Cerebellar nuclear complex (tissue), 1 donor: Measurements from ENCODE around the gene TEX261.

Experiments
- DNase-seq, 2 experiments: peaks; one replicate each; lab custom pipeline; 2025; lab: John Stamatoyannopoulos, UW

The TEX261 gene

DNA sequence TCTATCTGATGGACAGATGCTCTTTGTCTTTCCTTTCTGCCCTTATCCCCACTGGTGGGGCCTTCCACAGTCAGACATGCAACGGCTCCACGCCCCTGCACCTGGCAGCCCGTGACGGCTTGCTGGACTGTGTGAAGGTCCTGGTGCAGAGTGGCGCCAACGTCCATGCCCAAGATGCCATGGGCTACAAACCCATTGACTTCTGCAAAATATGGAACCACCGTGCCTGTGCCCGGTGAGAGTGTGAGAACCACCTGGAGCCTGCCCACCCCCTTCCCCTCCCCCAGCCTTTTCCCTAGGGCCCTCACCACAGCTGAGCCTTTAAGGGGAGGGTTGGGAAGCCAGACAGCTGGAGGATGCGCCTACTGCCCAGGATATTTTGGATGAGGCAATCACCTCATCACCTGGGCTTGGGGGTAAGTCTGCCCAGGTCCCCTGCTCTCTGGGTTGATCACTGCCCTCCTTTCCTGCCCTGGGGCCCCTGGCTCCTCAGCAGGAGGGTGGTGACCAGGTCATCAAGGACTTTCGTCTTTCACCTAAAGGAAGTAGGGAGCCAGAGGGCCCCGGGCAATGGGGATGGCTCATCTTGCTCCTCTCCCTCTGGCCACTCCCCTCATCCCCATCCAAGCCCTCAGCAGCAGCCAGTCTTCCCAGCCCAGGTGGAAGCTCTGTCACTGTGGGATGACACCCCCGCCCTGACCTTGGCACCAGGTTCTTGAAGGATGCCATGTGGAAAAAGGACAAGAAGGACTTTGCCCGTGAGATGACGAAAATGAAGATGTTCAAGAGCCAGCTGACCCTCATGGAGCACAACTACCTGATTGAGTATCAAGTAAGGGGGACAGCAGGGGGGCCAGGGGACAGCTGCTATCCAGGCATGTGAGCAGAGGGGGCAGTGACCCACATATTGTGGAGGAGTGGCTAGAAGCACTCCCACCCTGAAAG lies 12.5 kb downstream of the TEX261 start:
- DNase-seq = no peak

DNA sequence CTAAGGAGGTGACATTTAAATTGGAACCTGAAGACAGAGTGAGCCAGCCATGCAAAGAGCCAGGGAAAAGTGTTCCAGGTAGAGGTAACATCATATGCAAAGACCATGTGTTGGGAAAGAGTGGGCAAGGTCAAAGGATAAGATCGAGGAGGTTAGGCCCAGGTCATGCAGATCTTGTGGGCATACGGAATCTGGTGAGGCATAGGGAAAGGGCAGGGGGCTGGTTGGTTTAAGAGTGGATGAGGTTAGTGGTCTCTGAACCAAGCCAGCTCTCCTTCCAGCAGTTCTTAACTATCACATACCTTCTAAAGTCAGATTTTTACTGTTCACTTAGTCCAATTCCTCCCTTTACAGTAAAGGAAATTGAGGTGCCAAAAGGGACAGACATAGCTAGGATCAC lies 13.3 kb downstream of the TEX261 start:
- DNase-seq = no peak

DNA sequence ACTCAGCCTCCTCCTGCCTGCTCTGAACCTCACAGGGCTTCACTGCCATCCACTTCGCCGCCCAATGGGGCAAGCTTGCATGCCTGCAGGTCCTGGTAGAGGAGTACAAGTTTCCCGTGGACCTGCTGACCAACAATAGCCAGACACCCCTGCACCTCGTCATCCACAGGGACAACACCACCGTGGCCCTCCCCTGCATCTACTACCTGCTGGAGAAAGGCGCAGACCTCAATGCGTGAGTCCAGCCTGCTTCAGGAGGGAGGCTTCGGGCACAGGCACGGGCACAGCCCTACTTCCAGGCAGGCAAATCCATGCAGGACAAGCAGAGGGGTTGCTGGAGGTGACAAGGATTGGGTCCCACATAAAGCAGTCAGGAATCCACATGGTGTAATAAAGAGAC lies 15.0 kb downstream of the TEX261 start:
- DNase-seq = no peak

DNA sequence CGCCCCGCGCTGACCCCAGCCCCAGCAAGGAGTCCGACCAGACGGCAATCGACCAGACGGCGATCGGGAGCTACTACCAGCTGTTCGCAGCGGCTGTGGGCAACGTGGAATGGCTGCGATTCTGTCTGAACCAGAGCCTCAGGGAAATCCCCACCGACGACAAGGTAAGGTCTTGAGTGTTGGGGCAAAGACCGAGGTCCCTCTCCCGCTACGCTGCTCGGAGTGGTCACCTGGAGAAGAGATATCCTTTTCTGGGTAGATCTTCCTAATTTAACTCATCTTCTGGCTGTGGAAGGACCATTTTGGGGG lies 15.5 kb downstream of the TEX261 start:
- no peak for DNase-seq

DNA sequence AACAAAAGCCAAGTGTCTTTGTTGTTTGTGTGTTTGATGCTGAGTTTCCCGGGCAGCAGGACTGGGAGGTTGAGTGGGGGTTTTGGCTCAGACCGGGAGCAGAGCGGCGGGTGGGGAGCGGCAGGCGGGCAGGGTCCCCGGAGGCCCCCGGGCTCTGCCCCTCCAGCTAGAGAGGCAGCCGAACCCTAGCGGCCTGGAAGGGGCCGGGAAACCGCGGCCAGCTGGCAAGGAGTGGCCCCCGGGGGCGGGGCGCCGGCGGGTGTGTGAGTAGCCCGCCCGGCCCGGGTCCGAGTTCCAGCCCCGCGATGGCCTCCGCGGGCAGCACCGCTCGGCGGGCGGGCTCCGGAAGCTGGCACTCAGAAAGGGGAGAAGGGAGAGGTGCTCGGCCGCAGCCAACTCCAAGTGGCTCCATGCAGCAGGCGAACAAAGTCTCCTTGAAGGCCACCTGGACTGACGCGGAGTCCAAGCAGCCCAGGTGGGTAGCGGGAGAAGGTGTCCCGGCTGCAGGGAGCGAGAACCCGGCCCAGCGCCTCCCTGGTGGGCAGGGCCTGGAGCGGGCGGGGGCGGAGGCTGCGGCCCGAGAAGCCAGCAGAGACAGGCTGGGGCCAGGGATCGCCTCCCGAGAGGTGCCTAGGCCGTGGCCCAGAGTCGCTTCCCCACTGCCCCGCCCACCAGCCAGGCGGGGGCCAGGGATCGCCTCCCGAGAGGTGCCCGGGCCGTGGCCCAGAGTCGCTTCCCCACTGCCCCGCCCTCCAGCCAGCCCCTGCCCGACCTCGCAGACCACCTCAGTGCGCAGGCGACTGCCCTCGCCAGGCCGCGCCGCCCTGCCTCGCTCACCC lies 16.1 kb downstream of the TEX261 start, which contains the start of gene ANKRD53:
TSS of gene ANKRD53 (plus strand) at position 290 of the 839 bp plus-strand sequence. CDS start at position 306, 16 bp downstream.
- no peak for DNase-seq

DNA sequence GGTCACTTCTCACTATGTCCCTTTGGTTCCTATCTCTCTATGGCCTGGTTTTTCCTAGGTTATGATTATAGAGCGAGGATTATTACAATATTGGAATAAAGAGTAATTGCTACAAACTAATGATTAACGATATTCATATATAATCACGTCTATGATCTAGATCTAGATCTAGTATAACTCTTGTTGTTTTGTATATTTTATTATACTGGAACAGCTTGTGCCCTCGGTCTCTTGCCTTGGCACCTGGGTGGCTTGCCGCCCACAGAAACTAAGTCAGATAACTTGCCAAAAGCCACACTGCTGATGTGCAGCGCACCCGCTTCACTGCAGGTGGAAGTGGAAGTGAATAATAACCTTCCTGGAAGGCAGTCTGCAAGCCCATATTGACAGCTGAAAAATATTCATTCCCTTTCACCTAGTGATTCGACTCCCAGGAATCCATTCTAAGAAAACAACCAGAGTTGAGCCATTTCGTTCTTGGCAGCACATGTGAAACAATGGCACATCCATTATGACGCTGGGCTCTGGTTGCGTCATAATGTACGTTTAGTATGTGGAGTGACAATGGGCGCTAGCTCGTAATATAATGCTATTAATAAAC lies 17.0 kb downstream of the TEX261 start:
- no peak for DNase-seq

DNA sequence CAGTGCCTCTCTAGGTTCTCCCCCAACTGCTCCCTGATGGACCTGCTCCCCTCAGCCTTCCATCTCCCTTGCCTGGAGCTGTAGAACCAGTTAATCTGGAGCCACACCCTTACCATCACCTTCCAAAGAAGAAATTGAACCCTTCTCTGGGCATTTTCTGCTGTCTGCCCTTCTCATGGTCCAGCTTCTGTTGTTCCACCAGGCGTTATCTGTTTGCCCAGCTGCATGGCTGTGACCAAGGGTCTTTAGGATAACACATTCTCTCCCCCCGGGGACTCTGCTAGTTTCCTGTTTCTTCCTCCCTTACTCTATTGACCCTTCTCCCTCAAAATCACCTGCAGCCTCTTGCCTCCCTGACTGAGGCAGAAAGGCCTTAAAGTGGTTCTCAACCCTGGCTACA lies 19.4 kb downstream of the TEX261 start:
- DNase-seq = no peak

DNA sequence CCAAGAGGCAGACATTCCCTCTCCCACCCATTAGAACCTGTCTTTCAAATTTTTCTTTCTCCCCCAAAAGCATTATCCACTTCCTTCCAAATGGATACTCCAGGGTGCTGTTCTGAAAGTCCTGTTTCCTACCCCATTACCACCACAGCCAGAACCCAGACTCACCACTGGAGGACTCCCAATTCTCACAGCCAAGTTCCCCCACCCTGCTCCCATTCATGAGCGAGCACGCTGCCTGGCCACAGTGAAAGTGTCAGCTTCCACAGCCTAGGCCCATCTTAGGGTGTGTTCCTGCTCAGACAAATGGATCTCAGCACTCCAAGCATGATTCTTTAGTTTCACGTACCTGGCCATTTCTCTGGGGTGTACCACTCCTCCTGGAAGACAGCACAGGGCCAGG lies 20.1 kb downstream of the TEX261 start:
- DNase-seq = no peak

DNA sequence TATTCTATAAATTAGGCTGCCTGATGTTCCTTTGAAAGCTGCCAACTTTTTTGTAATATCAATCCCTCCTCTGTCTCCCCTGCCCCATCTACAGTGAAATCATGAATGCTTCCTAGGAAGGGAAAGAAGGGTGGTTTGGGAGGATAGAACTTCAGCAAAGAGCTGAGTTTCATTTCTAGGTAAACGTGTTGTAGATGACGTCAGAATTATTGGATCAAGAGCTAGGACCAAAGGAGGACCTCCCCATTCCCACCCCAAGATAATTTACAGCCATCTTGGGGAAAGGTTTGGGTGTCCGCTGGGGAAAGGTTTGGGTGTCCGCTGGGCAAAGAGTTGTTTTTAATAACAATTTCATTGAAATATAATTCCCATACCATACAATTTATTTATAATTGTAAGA lies 27.5 kb downstream of the TEX261 start:
- DNase-seq = no peak

DNA sequence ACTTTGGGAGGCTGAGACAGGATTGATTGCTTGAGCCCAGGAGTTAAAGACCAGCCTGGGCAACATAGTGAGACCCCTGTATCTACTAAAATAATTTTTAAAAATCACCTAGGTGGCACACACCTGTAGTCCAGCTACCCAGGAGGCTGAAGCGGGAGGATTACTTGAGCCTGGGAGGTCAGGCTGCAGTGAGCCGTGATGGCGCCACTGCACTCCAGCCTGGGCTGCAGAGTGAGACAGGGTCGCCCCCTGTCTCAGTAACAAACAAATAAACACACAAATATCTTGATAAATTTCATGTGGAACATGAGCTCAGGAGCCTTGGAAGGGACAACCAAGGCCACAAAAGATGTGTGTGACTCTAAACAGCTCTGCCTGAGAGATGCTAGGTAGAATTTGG lies 28.0 kb downstream of the TEX261 start:
- DNase-seq = no peak

DNA sequence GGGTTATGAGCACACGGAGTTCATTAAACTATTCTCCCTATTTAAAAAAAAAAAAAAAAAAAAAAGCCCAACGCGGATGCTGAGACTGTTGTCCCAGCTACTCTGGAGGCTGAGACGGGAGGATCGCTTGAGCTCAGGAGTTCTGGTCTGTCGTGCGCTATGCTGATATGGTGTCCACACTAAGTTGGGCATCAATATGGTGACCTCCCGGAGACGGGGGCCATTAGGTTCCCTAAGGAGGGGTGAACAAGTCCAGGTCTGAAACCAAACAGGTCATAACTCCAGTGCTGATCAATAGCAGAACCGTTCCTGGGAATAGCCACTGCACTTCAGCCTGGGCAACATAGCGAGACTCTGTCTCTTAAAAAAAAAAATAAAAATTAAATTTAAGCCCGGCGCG lies 29.2 kb downstream of the TEX261 start:
- DNase-seq = no peak

DNA sequence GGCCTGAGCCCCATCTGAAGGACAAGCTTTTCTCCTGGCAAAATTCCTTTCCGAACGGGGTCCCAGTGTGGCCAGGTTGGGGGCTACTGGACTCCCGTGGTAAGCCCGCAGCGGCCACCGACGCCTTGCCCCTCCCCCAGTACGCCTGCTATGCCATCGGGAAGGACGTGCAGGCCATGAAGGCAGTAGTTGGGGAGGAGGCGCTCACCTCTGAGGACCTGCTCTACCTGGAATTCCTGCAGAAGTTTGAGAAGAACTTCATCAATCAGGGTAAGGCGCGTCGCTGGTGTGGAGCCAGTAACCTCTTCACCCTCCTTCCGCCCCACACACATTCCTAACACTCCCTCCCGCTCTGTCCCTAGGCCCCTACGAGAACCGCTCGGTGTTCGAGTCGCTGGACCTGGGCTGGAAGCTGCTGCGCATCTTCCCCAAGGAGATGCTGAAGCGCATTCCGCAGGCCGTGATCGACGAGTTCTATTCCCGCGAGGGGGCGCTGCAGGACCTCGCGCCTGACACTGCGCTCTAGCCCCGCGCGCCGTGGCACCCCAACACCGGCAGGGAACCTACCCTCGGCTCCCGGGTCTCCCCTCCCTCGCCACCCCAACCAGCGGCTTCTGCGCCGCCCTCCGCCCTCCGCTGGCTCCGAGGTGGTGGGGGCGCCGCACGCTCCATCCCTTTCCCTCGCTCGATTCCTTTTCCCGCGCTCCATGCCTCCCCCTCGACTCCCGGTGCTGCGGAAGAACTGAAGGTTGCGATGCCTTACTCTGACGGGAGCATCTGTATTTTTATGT lies 29.9 kb downstream of the TEX261 start:
- DNase-seq = no peak

DNA sequence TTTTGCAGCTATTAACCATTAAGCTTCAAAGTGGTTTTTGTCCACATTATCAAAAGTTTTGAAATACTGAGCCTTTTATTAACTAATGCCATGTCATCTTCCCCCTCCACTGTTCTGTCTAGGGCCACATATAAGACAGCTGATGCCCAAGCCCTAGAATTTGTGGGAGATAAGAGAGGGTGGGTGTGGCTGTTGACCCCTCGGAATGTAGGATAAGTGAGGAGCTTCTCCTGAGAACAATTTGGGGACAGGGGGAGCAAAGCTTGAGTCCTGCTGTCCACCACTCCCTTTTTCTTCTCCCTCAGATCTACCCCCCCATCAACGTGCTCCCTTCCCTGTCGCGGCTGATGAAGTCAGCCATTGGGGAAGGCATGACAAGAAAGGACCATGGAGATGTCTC lies 30.5 kb downstream of the TEX261 start:
- no peak for DNase-seq

DNA sequence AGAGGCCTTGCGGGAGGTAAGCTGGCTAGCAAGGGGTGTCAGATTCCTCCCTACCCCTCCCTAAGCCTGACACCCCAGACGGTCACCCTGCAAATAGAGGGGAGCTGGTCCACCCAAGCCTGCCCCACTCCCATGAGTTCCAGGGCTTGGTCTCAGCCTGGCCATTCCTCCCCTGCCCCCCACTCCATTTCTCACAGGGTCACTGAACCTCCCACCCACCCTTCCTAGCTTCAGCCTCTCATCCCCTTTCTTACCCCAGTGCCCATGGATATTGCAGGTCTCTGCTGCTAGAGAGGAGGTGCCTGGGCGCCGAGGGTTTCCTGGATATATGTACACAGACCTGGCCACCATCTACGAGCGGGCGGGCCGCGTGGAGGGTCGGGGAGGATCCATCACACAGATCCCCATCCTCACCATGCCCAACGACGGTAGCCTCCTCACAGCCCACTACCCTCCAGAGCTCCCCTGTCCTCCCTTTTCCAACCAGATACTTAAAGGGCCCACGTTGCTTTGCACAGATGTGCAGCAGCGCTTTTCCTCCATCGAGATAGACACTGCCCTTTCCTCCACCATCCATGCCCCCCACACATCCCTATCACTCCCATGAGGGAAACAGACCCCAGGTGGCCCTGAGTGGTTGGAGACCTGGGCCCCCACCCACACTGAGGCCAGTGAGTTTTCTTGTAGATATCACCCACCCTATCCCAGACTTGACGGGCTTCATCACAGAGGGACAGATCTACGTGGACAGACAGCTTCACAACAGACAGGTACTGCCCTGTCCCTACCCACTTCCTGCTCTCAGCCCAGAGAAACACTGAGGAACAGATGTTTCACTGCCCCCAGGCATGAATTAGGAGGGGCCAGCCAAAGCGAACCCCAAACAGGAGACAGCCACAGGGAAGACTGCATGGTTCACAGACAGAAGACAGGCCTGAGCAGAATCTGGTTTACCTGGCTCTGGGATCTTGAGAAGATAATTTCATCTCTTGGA lies 31.5 kb downstream of the TEX261 start:
- no peak for DNase-seq

DNA sequence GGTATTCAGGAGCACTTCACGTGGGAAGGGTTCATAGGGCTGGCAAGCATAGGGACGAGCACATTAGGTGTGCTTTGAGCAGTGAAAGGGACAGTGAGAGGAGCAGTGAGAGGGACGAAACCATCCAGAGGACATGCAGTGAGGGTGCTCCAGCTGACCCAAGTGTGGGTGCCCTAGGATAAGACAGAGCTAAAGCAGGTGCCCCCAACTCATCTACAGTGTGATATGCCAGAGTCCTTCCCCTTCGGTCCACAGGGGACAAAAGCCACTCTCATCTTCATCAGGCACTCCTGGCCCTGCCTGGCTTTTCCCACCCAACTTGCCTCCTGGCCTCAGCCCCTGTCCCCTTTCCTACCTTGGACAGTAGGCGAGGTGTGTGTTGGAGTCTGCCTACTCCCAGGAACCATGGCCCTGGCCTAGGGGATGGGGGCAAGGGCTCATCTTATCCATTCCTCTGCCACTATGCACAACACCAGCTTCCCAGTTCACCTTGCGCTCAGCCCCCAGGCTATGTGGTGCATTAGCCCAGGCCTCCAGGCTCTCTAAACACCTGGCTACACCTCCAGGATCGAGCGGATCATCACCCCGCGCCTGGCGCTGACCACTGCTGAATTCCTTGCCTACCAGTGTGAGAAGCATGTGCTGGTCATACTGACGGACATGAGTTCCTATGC lies 32.3 kb downstream of the TEX261 start:
- DNase-seq = no peak

DNA sequence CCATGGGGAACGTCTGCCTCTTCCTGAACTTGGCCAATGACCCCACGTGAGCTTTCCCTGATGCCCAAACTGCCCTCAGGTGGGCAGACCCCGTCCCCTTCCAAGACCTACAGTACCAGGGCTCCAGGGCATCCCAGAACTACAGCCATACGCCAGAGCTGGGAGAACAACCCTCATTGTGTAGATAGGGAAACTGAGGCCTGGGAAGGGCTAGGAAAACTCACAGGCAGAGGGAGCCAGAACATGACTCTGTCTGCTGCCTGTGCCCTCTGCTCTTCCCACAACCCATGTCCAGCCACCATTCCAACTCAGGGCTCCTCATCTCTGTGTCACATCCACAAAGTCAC lies 33.1 kb downstream of the TEX261 start:
- DNase-seq = no peak

DNA sequence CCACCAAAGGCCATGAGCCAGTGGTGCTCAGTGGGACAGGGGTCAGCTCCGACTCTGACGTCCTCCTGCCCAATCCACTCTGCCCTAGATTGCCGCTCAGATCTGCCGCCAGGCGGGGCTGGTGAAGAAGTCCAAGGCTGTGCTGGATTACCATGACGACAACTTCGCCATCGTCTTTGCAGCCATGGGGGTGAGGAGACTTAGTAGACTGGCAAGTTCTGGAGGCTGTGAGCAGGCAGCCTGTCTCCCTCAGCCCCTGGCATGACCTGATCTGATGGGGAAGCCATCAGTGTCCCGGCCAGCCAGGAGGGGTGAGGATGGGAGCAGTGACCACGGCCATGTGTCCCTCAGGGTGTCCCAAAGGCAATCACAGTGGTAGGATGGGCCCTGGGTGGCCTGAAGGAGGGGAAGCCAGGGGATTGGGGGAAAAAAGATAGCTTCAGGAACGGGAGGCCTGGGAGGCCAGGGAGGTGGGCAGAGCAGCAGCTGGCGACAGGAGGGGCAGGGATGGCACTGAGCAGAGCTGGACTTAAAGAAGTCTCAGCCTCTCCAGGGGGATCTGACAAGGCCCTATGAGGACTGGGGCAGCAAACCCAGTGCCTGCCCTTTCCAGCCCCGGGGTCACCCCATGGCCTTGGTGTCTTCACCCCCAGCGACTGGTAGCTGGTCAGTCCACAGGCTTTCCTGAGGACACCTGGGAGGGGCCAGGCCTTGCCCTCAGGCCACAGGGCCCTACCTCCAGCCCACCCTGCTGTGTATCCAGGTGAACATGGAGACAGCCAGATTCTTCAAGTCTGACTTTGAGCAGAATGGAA lies 33.6 kb downstream of the TEX261 start:
- no peak for DNase-seq

DNA sequence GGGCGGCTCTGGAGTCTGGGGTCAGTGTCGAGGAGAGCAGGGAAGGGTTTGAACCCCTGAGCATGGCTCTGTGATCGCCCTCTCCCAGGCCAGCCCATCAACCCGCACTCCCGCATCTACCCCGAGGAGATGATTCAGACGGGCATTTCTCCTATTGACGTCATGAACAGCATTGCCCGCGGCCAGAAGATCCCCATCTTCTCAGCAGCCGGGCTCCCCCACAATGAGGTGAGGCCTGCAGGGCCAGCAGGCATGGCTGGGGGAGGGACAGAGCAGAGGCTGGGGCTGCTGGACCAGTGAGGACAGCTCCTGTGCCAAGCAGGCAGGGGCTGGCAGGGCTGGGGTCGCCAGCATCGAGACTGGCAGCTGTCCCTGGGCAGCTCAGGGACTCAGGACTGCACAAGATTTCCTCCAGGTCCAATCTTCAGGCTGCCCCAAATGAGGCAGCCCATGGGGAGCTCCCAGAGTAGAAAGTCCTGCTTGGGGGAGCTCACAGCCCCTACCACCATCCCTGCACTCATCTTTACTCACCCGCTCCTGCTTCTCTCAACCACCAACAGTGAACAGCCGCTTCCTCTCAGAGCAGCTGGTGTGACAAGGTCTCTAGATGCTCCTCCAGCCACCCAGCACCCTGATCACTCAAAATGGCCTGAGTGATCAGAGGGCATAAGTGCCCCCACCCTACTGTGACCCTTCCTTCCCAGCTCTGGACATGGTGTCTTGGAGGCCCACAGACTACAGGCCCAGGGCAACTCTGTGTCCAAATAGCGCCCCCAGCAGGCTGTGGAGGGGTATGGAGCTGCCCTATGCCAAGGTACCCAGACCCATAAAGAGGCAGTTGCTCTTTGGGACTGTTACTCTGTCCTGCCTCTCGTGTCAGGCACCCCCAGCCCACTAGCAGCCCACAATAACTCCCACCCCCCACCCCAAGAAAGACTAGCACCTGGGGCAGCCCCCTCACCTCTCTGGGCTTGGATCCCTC lies 34.5 kb downstream of the TEX261 start:
- DNase-seq = no peak
